Omental fat pad (tissue), 4 donors: ENCODE results near the gene EFCAB14. TPM values are rescaled to one million over a fixed set of nuclear protein-coding genes. Genes with fewer than 3 reads are reported as not detected.
"Not testable (repeated sequence)": the region's sequence is repeated elsewhere in the genome, so short reads cannot be mapped to it uniquely, and the experiment has no call there.

Experiments used
- ATAC-seq: fragments of 150-250 bp; one replicate; pipeline ENCODE4 v1.9.1; 2016; ENCODE audit warnings: mild to moderate bottlenecking, moderate library complexity; ENCODE audit not compliant: low FRiP score
- DNase-seq: peaks from one replicate; pipeline ENCODE4 v3.0.0-alpha.2; 2019; ENCODE audit warnings: low spot score
- total RNA-seq, 4 donors: library from RNA; depleted of rRNA; stranded (reverse); fragments of >200 nt; gene quantifications; one replicate each; pipeline ENCODE4 v1.1.0, GENCODE V29; 2016
- TF ChIP-seq, protein P1 (sequence below), 3 donors: fragments of 450-650 bp; IDR thresholded peaks; one replicate each; pipeline ENCODE4 v1.5.1; 2016 to 2017; ENCODE audit warnings: antibody characterized with exemption in 3 of 3, mild to moderate bottlenecking in 3 of 3, moderate library complexity in 2 of 3

EFCAB14 gene
- total RNA-seq, 4 donors from 2014 or later = 91.4 to 144 (median 103) TPM

GRCh38 chr1:46673749-46674182 lies 45.1 kb downstream of the EFCAB14 start:
- no peak for DNase-seq
- TF ChIP-seq, protein P1, sequence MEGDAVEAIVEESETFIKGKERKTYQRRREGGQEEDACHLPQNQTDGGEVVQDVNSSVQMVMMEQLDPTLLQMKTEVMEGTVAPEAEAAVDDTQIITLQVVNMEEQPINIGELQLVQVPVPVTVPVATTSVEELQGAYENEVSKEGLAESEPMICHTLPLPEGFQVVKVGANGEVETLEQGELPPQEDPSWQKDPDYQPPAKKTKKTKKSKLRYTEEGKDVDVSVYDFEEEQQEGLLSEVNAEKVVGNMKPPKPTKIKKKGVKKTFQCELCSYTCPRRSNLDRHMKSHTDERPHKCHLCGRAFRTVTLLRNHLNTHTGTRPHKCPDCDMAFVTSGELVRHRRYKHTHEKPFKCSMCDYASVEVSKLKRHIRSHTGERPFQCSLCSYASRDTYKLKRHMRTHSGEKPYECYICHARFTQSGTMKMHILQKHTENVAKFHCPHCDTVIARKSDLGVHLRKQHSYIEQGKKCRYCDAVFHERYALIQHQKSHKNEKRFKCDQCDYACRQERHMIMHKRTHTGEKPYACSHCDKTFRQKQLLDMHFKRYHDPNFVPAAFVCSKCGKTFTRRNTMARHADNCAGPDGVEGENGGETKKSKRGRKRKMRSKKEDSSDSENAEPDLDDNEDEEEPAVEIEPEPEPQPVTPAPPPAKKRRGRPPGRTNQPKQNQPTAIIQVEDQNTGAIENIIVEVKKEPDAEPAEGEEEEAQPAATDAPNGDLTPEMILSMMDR (IDR thresholded peaks at IDR 0.05) = no peak
- no peak for ATAC-seq

DNA sequence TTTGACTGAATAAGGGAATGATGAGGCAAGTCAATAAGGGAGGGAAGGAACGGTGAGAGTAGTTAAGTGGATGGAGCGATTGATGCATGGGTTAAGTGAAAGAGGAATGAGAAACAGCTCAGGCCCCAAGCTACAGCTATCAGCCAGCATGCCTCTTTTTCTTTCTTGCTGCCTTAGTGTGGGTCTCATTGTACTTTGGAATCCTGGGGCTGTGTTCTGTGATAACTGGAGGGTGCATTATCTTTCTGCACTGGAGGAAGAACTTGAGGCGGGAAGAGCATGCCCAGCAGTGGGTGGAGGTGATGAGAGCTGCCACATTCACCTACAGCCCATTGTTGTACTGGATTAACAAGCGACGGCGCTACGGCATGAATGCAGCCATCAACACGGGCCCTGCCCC lies 46.2 kb downstream of the EFCAB14 start:
- ATAC-seq (no peak), DNase-seq (no peak)
- TF ChIP-seq, protein P1 (IDR thresholded peaks at IDR 0.05) = no peak

- no peak for ATAC-seq
- TF ChIP-seq, protein P1 (IDR thresholded peaks at IDR 0.05) = no peak
- no peak for DNase-seq
Observed at GRCh38 chr1:46671554-46671953, 47.4 kb downstream of the EFCAB14 start, which contains the start of gene TEX38. TEX38 (plus strand) TSS chr1:46671854; CDS start chr1:46671935, 81 bp downstream.

DNA sequence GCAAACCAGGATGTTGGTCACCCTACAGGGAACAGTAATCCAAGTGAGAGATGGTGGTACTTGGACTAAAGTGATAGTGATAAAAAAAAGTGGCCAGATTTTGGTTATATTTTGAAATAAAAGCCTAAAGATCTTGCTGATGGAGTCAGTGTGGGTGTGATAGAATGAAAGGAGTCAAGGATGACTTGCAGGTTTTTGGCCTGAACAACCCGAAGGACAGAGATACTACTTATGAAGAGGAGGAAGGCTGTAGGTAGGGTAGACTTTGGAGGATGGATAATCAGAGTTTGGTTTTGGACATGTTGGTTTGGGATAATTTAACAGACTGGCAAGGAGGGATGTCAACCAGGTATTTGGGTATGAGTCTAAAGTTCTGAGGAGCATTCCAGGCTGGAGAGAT lies 48.8 kb downstream of the EFCAB14 start:
- ATAC-seq = no peak

GRCh38 chr1:46667782-46668760 lies 50.8 kb downstream of the EFCAB14 start, which contains the start of gene ATPAF1:
ATPAF1 (minus strand) TSS chr1:46668364; CDS start chr1:46668322, 42 bp downstream.
- TF ChIP-seq, protein P1 (IDR thresholded peaks at IDR 0.05) = no peak
- peak; percentile 91 for ATAC-seq
- no peak for DNase-seq

More for the DNA sequence above, 48.8 kb downstream of the EFCAB14 start:
- DNase-seq = no peak
- TF ChIP-seq, protein P1 (IDR thresholded peaks at IDR 0.05) = no peak

- ATAC-seq (no peak), DNase-seq (no peak)
- TF ChIP-seq, protein P1 (IDR thresholded peaks at IDR 0.05) = no peak
Observed at GRCh38 chr1:46665983-46666382, 52.9 kb downstream of the EFCAB14 start.

DNA sequence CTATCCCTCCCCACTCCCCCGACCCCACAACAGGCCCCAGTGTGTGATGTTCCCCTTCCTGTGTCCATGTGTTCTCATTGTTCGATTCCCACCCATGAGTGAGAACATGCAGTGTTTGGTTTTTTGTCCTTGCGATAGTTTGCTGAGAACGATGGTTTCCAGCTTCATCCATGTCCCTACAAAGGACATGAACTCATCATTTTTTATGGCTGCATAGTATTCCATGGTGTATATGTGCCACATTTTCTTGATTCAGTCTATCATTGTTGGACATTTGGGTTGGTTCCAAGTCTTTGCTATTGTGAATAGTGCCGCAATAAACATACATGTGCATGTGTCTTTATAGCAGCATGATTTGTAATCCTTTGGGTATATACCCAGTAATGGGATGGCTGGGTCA lies 56.0 kb downstream of the EFCAB14 start:
- ATAC-seq, DNase-seq: not testable (repeated sequence)

GRCh38 chr1:46660116-46660515 lies 58.8 kb downstream of the EFCAB14 start:
- DNase-seq = not testable (repeated sequence)

More at GRCh38 chr1:46660116-46660515, 58.8 kb downstream of the EFCAB14 start:
- not testable (repeated sequence) for ATAC-seq
